AG04450 (cell line): Measurements from ENCODE around the gene COBL. TPM values are rescaled to one million over a fixed set of nuclear protein-coding genes. Genes with fewer than 3 reads are reported as not detected.

Source experiments
- CTCF ChIA-PET: fragments of 300-600, 350-600 bp; formaldehyde crosslinking; extraction: SDS; loops from one replicate; lab custom pipeline; 2022; ENCODE audit warnings: antibody characterized with exemption, inconsistent platforms; lab: Charles Lee
- POLR2A ChIA-PET: fragments of 350-600 bp; formaldehyde crosslinking; extraction: SDS; loops from one replicate; lab custom pipeline; 2021; ENCODE audit warnings: antibody characterized with exemption, inconsistent platforms; lab: Yijun Ruan, JAX
- DNase-seq: peaks from one replicate; pipeline ENCODE4 v3.0.0-alpha.2; 2011; ENCODE audit warnings: low read depth, low spot score
- H3K27ac ChIP-seq: one replicate; pipeline ENCODE4 v1.5.1; 2012; ENCODE audit warnings: low read depth, low read length, control low read depth
- H3K27me3 ChIP-seq: one replicate; pipeline ENCODE4 v1.6.0; 2012; ENCODE audit warnings: low read length; ENCODE audit not compliant: control insufficient read depth, insufficient read depth
- H3K4me3 ChIP-seq: 2 replicates; pipeline ENCODE4 v1.5.1; 2011; ENCODE audit warnings: mild to moderate bottlenecking, low read depth, low read length, control low read depth
- H3K9me3 ChIP-seq: 2 replicates; pipeline ENCODE4 v1.5.1; 2012; ENCODE audit warnings: low read length; ENCODE audit not compliant: control insufficient read depth, insufficient read depth
- CTCF ChIP-seq: IDR thresholded peaks from 2 replicates; pipeline ENCODE4 v1.5.1; 2011; ENCODE audit warnings: low read depth, low read length, control low read depth, inconsistent platforms
- polyA plus RNA-seq: library from polyadenylated mRNA; depleted of rRNA; stranded (reverse); fragments of >200 nt; gene quantifications from 2 replicates; pipeline ENCODE4 v1.2.3, GENCODE V29; 2011

The COBL gene
- polyA plus RNA-seq, 1 experiment, result 0.06 TPM

GRCh38 chr7:51354897-51355296 lies 38.3 kb upstream of the COBL start:
- no peak overlapping the region for H3K4me3 ChIP-seq
- no peaks in the 10 kb centered on the region for H3K27me3 ChIP-seq
- H3K27ac ChIP-seq, result no peak overlapping the region
- CTCF ChIA-PET, result interaction anchor here (0.6 kb wide), 1 partner anchor 20 kb away, joined by 3 read pairs; no protein-coding TSS in a partner anchor
- TF ChIP-seq CTCF, result no peak
- DNase-seq, result no peak
- H3K9me3 ChIP-seq, result peaks cover 14% of the 10 kb centered on the region
- POLR2A ChIA-PET, result no interaction called here

- POLR2A ChIA-PET, result no interaction called here
- no peaks in the 10 kb centered on the region for H3K27me3 ChIP-seq
These were observed 37.8 kb upstream of the COBL start for GRCh38 chr7:51354434-51354833.

GRCh38 chr7:51352174-51353100 lies 35.8 kb upstream of the COBL start:
- CTCF ChIA-PET, result no interaction called here
- Histone ChIP-seq H3K4me3 (no peak overlapping the region), H3K9me3 (peaks cover 14% of the 10 kb centered on the region), H3K27ac (no peak overlapping the region), H3K27me3 (no peaks in the 10 kb centered on the region)
- POLR2A ChIA-PET, result no interaction called here
- DNase-seq, result no peak
- no peak for TF ChIP-seq CTCF

More at GRCh38 chr7:51354434-51354833, 37.8 kb upstream of the COBL start:
- DNase-seq, result no peak
- TF ChIP-seq CTCF, result no peak
- Histone ChIP-seq H3K27ac (no peak overlapping the region), H3K4me3 (no peak overlapping the region), H3K9me3 (peaks cover 14% of the 10 kb centered on the region)
- CTCF ChIA-PET, result interaction anchor here (0.6 kb wide), 1 partner anchor 20 kb away, joined by 3 read pairs; no protein-coding TSS in a partner anchor

GRCh38 chr7:51351661-51352060 lies 35.1 kb upstream of the COBL start:
- peaks cover 14% of the 10 kb centered on the region for H3K9me3 ChIP-seq
- DNase-seq, result no peak
- no peak for TF ChIP-seq CTCF
- no peaks in the 10 kb centered on the region for H3K27me3 ChIP-seq
- POLR2A ChIA-PET, result no interaction called here
- no peak overlapping the region for H3K27ac ChIP-seq
- no peak overlapping the region for H3K4me3 ChIP-seq
- CTCF ChIA-PET, result no interaction called here

DNA sequence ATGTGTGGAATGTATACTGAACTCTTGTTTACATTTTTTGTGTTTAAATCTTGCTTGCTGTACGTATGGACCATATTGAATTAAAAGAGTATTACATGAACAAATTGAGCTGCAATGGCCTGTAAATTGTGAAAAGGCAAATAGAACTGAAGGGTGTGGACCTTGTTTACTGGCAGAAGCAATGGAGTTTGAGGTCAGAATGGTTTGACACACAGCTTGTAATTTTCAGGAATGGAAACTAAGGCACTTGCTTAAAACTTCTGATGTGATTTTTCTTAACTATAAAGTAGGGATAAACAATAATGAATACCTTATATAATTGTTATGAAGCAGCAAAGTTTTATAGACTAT lies 33.9 kb upstream of the COBL start:
- Histone ChIP-seq H3K27ac (no peak overlapping the region), H3K4me3 (no peak overlapping the region), H3K27me3 (no peaks in the 10 kb centered on the region), H3K9me3 (peaks cover 10% of the 10 kb centered on the region)
- no peak for TF ChIP-seq CTCF
- ChIA-PET POLR2A (no interaction called here), CTCF (no interaction called here)
- no peak for DNase-seq
